Activated naive CD8-positive, alpha-beta T cell treated with anti-CD3 and anti-CD28 coated beads, Interleukin-2, amount 50 U/mL, for 24 hours (primary cell): Measurements from ENCODE around the gene CIITA.
"Not testable (repeated sequence)": the region's sequence is repeated elsewhere in the genome, so short reads cannot be mapped to it uniquely, and the experiment has no call there.

ENCODE experiments used
- ATAC-seq: fragments of 150-1000 bp; cut with Tn5 transposase; one replicate; pipeline ENCODE4 v1.10.0; 2021
- DNase-seq: peaks from one replicate; pipeline ENCODE4 v3.0.0; 2021
- H3K27ac Mint-ChIP-seq: one replicate; pipeline ENCODE4 v1.8.0; 2021; ENCODE audit warnings: mild to moderate bottlenecking, mixed read lengths
- H3K27me3 Mint-ChIP-seq: one replicate; pipeline ENCODE4 v1.8.0; 2021; ENCODE audit warnings: mixed read lengths
- H3K36me3 Mint-ChIP-seq: one replicate; pipeline ENCODE4 v1.8.0; 2021; ENCODE audit warnings: low read depth, mixed read lengths
- H3K4me1 Mint-ChIP-seq: one replicate; pipeline ENCODE4 v1.8.0; 2021; ENCODE audit warnings: mixed read lengths
- H3K4me3 Mint-ChIP-seq: one replicate; pipeline ENCODE4 v1.8.0; 2021; ENCODE audit warnings: mild to moderate bottlenecking, moderate library complexity, mixed read lengths
- H3K9me3 Mint-ChIP-seq: one replicate; pipeline ENCODE4 v1.8.0; 2021; ENCODE audit warnings: mixed read lengths

The CIITA gene

GRCh38 chr16:10926867-10927266 is 49.9 kb downstream of the CIITA start:
- ATAC-seq, result no peak
- H3K4me3 Mint-ChIP-seq, result no peak overlapping the region
- no peak overlapping the region for H3K27ac Mint-ChIP-seq
- peaks cover 5% of the 10 kb centered on the region for H3K4me1 Mint-ChIP-seq
- DNase-seq, result no peak
- H3K27me3 Mint-ChIP-seq, result no peaks in the 10 kb centered on the region
- H3K9me3 Mint-ChIP-seq, result no peaks in the 10 kb centered on the region
- peaks cover 25% of the 10 kb centered on the region for H3K36me3 Mint-ChIP-seq

DNA sequence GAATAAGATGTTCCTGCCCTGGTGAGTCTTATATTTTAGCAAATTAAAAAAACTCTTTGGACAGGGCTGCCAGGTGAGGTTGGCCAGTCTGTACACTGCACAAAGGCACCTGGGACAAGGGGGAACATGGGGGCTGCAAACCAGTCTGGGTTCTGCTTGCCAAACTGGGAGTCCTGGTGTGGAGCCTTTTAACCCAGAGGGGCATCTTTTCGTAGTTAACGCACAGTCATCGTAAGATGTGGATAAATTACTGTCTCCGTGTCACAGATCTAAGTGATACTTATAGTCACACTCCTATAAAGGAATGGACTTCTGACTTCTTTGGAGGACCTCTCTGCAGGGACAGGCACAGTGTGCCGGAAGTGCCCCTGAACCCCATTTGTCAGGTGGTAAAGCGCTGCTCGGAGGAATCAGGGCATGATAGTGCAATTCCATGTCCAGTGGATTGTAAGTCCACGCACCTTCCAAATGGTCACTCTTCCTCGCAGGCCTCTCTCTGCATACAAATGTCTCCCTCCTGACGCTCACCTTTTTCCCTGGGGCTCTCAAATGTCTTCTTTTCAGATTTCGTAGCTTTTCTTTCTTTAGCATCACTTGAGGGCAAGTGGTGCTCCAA is 50.6 kb downstream of the CIITA start:
- no peak overlapping the region for H3K4me3 Mint-ChIP-seq
- DNase-seq (no peak), ATAC-seq (no peak)
- no peaks in the 10 kb centered on the region for H3K27me3 Mint-ChIP-seq
- no peaks in the 10 kb centered on the region for H3K9me3 Mint-ChIP-seq
- H3K36me3 Mint-ChIP-seq, result peaks cover 25% of the 10 kb centered on the region
- H3K4me1 Mint-ChIP-seq, result peaks cover 5% of the 10 kb centered on the region
- H3K27ac Mint-ChIP-seq, result peak overlapping the region; percentile 39

DNA sequence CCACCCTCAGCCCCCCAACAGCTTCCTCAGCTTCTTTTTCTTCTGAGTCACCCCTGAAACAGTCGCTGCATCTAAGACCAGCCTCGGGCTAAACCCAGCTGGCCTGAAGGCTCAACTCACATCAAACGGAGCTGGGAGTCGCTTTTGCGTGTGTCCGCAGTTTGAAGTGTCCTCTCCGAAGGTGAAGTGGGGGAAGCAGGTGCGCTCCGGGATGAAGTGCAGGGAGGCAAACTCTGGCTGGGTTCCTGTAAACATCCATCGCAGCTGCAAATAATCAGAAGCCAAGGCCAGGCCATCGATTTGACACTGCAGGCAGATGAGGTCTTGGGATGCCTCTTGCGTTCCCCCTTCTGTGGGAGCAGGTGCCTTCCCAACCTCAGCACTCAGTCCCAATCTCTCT is 52.1 kb downstream of the CIITA start:
- Mint-ChIP-seq H3K27ac (peak overlapping the region; percentile 27), H3K4me1 (peaks cover 15% of the 10 kb centered on the region), H3K36me3 (peaks cover 23% of the 10 kb centered on the region)
- H3K4me3 Mint-ChIP-seq, H3K9me3 Mint-ChIP-seq, DNase-seq, ATAC-seq, H3K27me3 Mint-ChIP-seq: not testable (repeated sequence)

DNA sequence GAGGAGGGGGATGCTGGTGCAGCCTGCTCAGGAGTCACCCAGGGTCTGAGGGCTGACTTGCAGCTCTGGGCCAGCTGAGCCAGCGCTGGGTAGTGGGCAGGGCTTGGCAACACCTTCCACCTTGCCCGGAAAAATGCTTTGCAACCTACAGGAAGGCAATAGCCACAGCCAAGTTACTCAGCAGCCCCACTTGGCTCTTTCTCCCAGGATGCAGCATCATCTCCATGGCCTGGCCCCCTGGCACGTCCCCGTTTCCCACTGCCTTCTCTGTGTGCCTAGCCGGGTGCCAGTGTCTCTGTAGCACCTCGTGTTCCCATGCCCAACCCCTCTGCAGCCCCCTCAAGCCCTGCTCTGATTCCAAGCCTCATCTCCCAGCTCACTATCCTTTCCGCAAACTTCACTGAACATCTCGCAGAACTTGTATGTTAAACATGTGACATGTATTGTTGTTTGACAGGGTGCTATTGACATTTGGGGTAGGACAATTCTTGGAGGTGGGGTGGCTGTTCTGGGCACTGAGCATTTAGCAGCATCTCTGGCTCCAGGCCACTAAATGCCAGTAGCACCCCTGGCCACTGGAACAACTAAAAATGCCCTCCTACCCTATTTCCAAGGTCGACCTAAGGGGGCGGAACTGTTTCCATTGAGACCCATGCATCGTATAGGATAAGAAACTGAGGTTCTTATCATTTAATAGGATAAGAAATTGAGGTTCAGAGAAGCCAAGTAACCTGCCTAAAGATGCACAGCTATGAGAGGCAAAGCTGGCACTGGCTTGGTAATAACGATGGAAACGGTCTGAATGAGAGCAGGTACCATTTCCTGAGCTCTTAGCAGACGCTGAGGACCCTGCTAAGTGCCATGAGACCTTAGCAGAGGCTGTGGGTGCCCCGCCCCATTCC is 53.1 kb downstream of the CIITA start:
- no peak for ATAC-seq
- Mint-ChIP-seq H3K27ac (no peak overlapping the region), H3K36me3 (peaks cover 18% of the 10 kb centered on the region), H3K4me1 (peaks cover 25% of the 10 kb centered on the region), H3K9me3 (no peaks in the 10 kb centered on the region), H3K27me3 (no peaks in the 10 kb centered on the region), H3K4me3 (no peak overlapping the region)
- DNase-seq, result no peak

- ATAC-seq, result no peak
- Mint-ChIP-seq H3K4me3 (no peak overlapping the region), H3K9me3 (no peaks in the 10 kb centered on the region), H3K27ac (no peak overlapping the region), H3K4me1 (peaks cover 31% of the 10 kb centered on the region), H3K27me3 (no peaks in the 10 kb centered on the region), H3K36me3 (peaks cover 16% of the 10 kb centered on the region)
- no peak for DNase-seq
Observed at GRCh38 chr16:10930755-10931093, 53.7 kb downstream of the CIITA start.

GRCh38 chr16:10931134-10931533 is 54.1 kb downstream of the CIITA start:
- H3K4me3 Mint-ChIP-seq, result no peak overlapping the region
- ATAC-seq (no peak), DNase-seq (no peak)
- peaks cover 35% of the 10 kb centered on the region for H3K4me1 Mint-ChIP-seq
- peaks cover 16% of the 10 kb centered on the region for H3K36me3 Mint-ChIP-seq
- no peaks in the 10 kb centered on the region for H3K27me3 Mint-ChIP-seq
- no peaks in the 10 kb centered on the region for H3K9me3 Mint-ChIP-seq
- H3K27ac Mint-ChIP-seq, result no peak overlapping the region

DNA sequence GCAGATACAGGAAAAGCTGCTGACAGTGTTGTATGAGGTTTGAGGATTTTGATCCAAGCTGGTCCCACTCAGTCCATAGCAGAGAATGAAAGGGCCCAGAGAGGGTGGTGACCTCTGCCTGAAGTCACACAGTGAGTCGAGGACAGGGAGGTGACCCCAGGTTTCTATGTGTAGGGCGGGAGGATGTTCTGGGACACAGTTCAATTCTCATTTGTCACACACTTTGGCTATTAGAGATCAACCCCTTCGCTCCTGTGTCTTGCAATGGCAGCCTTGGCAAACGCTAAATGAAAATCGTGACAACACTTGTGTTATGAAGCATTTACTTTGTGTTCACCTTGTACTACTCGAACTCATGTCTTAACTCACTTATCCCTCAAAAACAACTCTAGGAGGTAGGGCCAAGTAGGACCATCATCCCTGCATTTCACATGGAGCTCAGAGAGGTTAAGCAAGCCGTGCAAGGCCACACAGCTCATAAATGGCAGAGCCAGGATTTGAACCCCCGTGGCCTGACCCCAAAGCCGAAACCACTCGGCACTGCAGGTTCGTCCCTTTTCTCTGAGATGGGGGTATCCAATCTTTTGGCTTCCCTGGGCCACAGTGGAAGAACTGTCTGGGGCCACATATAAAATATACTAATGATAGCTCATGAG is 55.1 kb downstream of the CIITA start:
- DNase-seq, result no peak
- H3K36me3 Mint-ChIP-seq, result peaks cover 20% of the 10 kb centered on the region

GRCh38 chr16:10932959-10933710 is 56.1 kb downstream of the CIITA start:
- peaks cover 55% of the 10 kb centered on the region for H3K4me1 Mint-ChIP-seq
- H3K36me3 Mint-ChIP-seq, result peaks cover 19% of the 10 kb centered on the region
- H3K4me3 Mint-ChIP-seq, result no peak overlapping the region
- DNase-seq (no peak), ATAC-seq (no peak)
- no peaks in the 10 kb centered on the region for H3K9me3 Mint-ChIP-seq
- no peak overlapping the region for H3K27ac Mint-ChIP-seq
- no peaks in the 10 kb centered on the region for H3K27me3 Mint-ChIP-seq

More for the DNA sequence above, 55.1 kb downstream of the CIITA start:
- Mint-ChIP-seq H3K27ac (no peak overlapping the region), H3K4me1 (peaks cover 45% of the 10 kb centered on the region), H3K4me3 (no peak overlapping the region), H3K27me3 (no peaks in the 10 kb centered on the region), H3K9me3 (no peaks in the 10 kb centered on the region)
- no peak for ATAC-seq

GRCh38 chr16:10933865-10934264 is 56.9 kb downstream of the CIITA start:
- no peaks in the 10 kb centered on the region for H3K9me3 Mint-ChIP-seq
- peaks cover 25% of the 10 kb centered on the region for H3K36me3 Mint-ChIP-seq
- H3K27me3 Mint-ChIP-seq, result no peaks in the 10 kb centered on the region
- no peak overlapping the region for H3K27ac Mint-ChIP-seq
- H3K4me1 Mint-ChIP-seq, result peaks cover 62% of the 10 kb centered on the region
- ATAC-seq, result no peak
- no peak overlapping the region for H3K4me3 Mint-ChIP-seq
- no peak for DNase-seq

- H3K36me3 Mint-ChIP-seq, result peaks cover 31% of the 10 kb centered on the region
Observed at GRCh38 chr16:10934325-10935107, 57.5 kb downstream of the CIITA start.

DNA sequence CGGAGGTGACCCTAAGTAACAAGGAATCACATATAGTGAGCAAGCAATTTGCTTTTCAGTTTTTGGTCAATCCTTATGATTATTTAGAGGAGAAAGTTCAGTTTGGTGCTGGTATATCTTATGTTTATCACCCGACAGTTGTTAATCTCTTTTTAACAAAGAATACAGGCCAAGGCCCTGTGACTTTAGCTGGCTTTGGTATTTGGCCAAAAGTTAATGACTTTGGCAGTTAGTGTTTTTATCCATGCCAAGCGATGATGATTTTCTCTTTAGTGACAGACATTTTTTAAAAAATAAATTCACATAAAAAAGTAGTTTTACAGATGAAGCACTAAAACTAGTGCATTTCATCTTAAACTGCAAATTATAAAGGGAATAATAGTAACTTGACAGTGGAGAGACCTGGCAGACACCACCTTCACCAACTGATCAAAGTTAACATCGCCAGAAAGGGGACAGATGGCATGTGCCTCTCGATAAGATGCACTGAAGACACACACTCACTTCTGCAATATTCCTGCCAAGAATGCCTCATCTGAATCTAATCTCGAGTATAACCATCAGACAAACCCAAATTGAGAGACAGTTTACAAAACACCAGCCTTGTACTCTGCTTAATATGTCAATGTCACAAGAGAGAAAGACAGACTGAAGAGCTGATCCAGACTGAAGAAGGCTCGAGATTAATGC is 58.4 kb downstream of the CIITA start:
- Mint-ChIP-seq H3K27ac (no peak overlapping the region), H3K4me1 (peaks cover 73% of the 10 kb centered on the region), H3K4me3 (no peak overlapping the region), H3K27me3 (no peaks in the 10 kb centered on the region), H3K9me3 (no peaks in the 10 kb centered on the region), H3K36me3 (peaks cover 35% of the 10 kb centered on the region)
- ATAC-seq (no peak), DNase-seq (no peak)

More at GRCh38 chr16:10934325-10935107, 57.5 kb downstream of the CIITA start:
- H3K4me1 Mint-ChIP-seq, result peaks cover 69% of the 10 kb centered on the region
- no peaks in the 10 kb centered on the region for H3K9me3 Mint-ChIP-seq
- no peak for ATAC-seq
- H3K27ac Mint-ChIP-seq, result no peak overlapping the region
- DNase-seq, result no peak
- H3K4me3 Mint-ChIP-seq, result no peak overlapping the region
- no peaks in the 10 kb centered on the region for H3K27me3 Mint-ChIP-seq

DNA sequence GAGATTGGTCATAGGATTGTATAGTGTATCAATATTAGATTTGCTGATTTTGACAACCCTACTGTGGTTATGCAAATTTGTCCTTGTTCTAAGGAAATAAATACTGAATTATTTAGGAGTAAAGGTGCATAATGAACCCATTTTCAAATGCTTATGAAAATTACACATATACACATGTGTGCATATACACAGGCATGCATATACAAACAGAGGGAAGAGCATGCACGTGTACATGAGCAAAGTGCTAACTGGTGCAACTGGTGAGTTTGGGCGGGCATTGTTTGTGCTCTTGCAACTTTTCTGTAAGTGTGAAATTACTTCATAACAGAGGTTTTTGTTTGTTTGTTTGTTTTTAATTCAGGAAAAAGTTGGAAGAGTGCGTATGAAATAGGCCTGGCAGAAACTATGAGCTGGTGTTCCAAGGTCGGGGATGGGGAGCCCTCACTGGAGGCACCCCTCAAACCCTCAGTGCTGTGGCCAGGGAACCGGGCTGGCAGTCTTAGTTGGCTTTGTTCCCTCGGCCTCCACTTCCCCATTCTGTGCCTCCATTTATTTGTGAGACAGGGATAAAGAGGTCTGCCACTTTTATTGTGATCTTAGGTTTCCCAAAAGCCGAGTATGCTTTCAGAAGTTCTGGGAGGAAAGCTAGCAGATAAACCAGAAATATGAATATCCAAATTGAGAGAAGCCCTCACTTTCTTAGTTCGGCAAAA is 59.4 kb downstream of the CIITA start:
- no peaks in the 10 kb centered on the region for H3K9me3 Mint-ChIP-seq
- no peak for DNase-seq
- H3K4me3 Mint-ChIP-seq, result no peak overlapping the region
- peaks cover 38% of the 10 kb centered on the region for H3K36me3 Mint-ChIP-seq
- no peak overlapping the region for H3K27ac Mint-ChIP-seq
- no peak for ATAC-seq
- H3K4me1 Mint-ChIP-seq, result peaks cover 77% of the 10 kb centered on the region
- no peaks in the 10 kb centered on the region for H3K27me3 Mint-ChIP-seq
